Measurements from ENCODE around the gene TAAR5. TPM values are rescaled to one million over a fixed set of nuclear protein-coding genes. Genes with fewer than 3 reads are reported as not detected.

TAAR5 gene
- total RNA-seq, 1 experiment from 2014 or later: not detected

GRCh38 chr6:132598473-132598872, 8.9 kb upstream of the TAAR5 start:
- Histone ChIP-seq H4K20me1 (ENCODE audit: control insufficient read depth, insufficient read depth, insufficient read length) (peaks cover 3% of the 10 kb centered on the region), H2AFZ (ENCODE audit: low read length) (no peak overlapping the region), H3K27ac (ENCODE audit: insufficient read length, low read depth, low read length) (no peak overlapping the region), H3K79me1 (ENCODE audit: insufficient read depth, low read depth, low read length, poor library complexity, severe bottlenecking) (no peaks in the 10 kb centered on the region), H3K79me2 (ENCODE audit: insufficient read depth, low read length) (no peaks in the 10 kb centered on the region), H3T11ph (ENCODE audit: low read length) (no peak overlapping the region), H4K91ac (ENCODE audit: insufficient read length, low read depth, low read length) (no peak overlapping the region), H2AK5ac (ENCODE audit: insufficient read length, low read length) (no peak overlapping the region), H3K4me2 (ENCODE audit: insufficient read depth, insufficient read length, low read length) (no peak overlapping the region), H2BK20ac (ENCODE audit: low read depth, low read length, poor library complexity, severe bottlenecking) (no peak overlapping the region), H2BK5ac (ENCODE audit: insufficient read length, low read length) (no peak overlapping the region), H4K5ac (ENCODE audit: insufficient read length, low read depth, low read length) (no peak overlapping the region), H3K4me1 (ENCODE audit: insufficient read depth, low read length) (no peaks in the 10 kb centered on the region), H2BK12ac (ENCODE audit: insufficient read length, low read depth, low read length) (no peak overlapping the region), H3K9me3 (ENCODE audit: control insufficient read depth, low read depth, low read length) (no peaks in the 10 kb centered on the region), H3K56ac (ENCODE audit: insufficient read length, low read depth, low read length) (no peak overlapping the region), H3K14ac (ENCODE audit: insufficient read depth, low read length) (no peak overlapping the region), H2BK120ac (ENCODE audit: low read depth, low read length, poor library complexity, severe bottlenecking) (no peak overlapping the region), H3K23me2 (ENCODE audit: insufficient read length, low read depth, low read length, poor library complexity, severe bottlenecking) (peaks cover 2% of the 10 kb centered on the region), H3K23ac (ENCODE audit: insufficient read length, low read depth, low read length) (no peak overlapping the region), H3K18ac (ENCODE audit: insufficient read length, low read depth, low read length) (no peak overlapping the region), H3K9ac (ENCODE audit: extremely low read depth, insufficient read length, low read length) (no peak overlapping the region), H4K8ac (replicated peaks; ENCODE audit: insufficient read length, low read depth, low read length) (no peak overlapping the region), H3K4ac (ENCODE audit: low read depth, low read length) (no peak overlapping the region), H2BK15ac (ENCODE audit: low read depth, low read length) (no peak overlapping the region), H3K27me3 (ENCODE audit: insufficient read depth, low read length) (no peaks in the 10 kb centered on the region)
- no CpG with 5 or more reads among the region's 3 CpGs for WGBS (ENCODE audit: extremely low coverage, insufficient read length, low lambda C conversion rate)
- Mint-ChIP-seq H3K9me3 (no peaks in the 10 kb centered on the region), H3K27ac (no peak overlapping the region), H3K4me1 (peaks cover 0 to 2% of the 10 kb centered on the region in 2 experiments; a peak in 3 of 4 replicates), H3K36me3 (ENCODE audit: insufficient read depth in 1 of 3, low read depth in 3 of 3) (no peaks in the 10 kb centered on the region), H3K4me3 (no peak overlapping the region), H3K27me3 (ENCODE audit: low read depth) (no peaks in the 10 kb centered on the region)
- DNase-seq: peak; percentile 61
- TF ChIP-seq, protein P1, sequence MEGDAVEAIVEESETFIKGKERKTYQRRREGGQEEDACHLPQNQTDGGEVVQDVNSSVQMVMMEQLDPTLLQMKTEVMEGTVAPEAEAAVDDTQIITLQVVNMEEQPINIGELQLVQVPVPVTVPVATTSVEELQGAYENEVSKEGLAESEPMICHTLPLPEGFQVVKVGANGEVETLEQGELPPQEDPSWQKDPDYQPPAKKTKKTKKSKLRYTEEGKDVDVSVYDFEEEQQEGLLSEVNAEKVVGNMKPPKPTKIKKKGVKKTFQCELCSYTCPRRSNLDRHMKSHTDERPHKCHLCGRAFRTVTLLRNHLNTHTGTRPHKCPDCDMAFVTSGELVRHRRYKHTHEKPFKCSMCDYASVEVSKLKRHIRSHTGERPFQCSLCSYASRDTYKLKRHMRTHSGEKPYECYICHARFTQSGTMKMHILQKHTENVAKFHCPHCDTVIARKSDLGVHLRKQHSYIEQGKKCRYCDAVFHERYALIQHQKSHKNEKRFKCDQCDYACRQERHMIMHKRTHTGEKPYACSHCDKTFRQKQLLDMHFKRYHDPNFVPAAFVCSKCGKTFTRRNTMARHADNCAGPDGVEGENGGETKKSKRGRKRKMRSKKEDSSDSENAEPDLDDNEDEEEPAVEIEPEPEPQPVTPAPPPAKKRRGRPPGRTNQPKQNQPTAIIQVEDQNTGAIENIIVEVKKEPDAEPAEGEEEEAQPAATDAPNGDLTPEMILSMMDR (conservative IDR thresholded peaks at IDR 0.05): peak; percentile 62
